Measurements from ENCODE around the gene ANTXR1.

GRCh38 chr2:69223759-69224511, 211.0 kb downstream of the ANTXR1 start:
- no peak for TF ChIP-seq CTCF (IDR thresholded peaks at IDR 0.05)
- TF ChIP-seq POLR2A (IDR thresholded peaks at IDR 0.05) = no peak
